ENCODE data around the gene GDAP2. TPM values are rescaled to one million over a fixed set of nuclear protein-coding genes. Genes with fewer than 3 reads are reported as not detected.

GDAP2 gene
- total RNA-seq, 1 donor from 2014 or later, result 22.7 TPM

DNA sequence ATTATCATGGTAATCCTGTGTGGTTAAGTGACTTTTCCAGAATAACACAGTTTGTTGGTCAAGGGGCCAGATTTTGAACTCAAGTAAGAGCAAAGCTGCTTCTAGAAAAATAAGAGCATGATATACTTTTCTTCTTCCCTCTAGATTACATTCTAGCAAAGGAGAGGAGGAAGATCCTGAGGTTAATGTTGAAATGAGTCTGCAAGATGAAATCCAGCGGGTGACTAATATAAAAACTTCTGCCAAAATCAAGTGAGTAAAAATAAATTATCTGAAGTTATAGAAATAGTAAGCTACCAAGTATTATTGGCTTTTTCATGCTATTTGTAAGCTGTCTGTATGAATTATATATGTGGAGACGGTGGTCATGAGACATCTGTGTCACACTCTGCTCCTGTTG, 12.9 kb upstream of the GDAP2 start:
- Mint-ChIP-seq H3K9me3 (ENCODE audit: low read depth) (no peaks in the 10 kb centered on the region), H3K4me1 (ENCODE audit: low read depth) (no peaks in the 10 kb centered on the region), H3K27ac (ENCODE audit: unreplicated experiment) (no peak overlapping the region), H3K27me3 (ENCODE audit: low read depth) (no peaks in the 10 kb centered on the region), H3K36me3 (ENCODE audit: low read depth) (peaks cover 49% of the 10 kb centered on the region), H3K4me3 (ENCODE audit: unreplicated experiment) (no peak overlapping the region)
- TF ChIP-seq CTCF (IDR thresholded peaks at IDR 0.05), result no peak
- DNase-seq (ENCODE audit: low spot score), result no peak

DNA sequence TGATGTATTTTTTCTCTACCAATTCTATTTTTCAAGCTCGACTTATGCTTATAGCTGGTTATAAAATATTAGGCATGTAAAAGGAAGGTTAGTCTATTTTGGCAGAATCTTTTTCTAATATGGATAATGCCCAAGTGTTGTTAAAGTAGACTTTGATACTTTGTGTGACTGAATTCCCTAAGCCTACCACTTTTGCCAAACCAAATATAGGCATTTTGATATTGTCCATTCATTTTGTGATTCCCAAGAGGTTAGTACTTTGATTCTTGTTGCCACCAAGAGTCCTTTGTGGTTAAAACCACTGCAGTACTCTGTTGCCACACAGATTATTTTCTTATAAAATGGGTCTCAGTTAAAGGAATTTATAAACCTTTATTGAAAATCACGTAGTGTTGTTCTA, 4.3 kb upstream of the GDAP2 start:
- Mint-ChIP-seq H3K4me3 (ENCODE audit: unreplicated experiment) (no peak overlapping the region), H3K9me3 (ENCODE audit: low read depth) (no peaks in the 10 kb centered on the region), H3K4me1 (ENCODE audit: low read depth) (peaks cover 26% of the 10 kb centered on the region), H3K27ac (ENCODE audit: unreplicated experiment) (no peak overlapping the region), H3K27me3 (ENCODE audit: low read depth) (no peaks in the 10 kb centered on the region), H3K36me3 (ENCODE audit: low read depth) (peaks cover 10% of the 10 kb centered on the region)
- DNase-seq (ENCODE audit: low spot score), result no peak
- TF ChIP-seq CTCF (IDR thresholded peaks at IDR 0.05), result no peak

DNA sequence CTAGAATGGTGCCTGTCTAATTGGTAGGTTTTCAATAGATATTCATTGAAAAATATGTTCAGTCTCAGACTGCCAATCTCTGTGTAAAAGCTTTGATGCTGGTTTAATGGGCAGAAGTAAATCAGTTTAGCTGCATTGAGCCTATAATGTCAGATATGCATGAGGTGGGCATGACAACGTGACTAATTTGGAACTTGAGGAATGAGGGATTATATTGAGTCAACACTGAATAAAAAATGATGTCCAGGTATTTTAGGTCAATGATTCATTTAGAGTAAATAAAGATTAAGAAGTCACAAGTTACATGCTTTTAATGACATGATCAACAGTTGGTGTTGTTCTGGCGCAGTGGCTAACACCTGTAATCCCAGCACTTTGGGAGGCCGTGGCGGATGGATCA, 3.2 kb upstream of the GDAP2 start:
- no peak for DNase-seq (ENCODE audit: low spot score)
- no peak overlapping the region for H3K27ac Mint-ChIP-seq (ENCODE audit: unreplicated experiment)
- peaks cover 35% of the 10 kb centered on the region for H3K4me1 Mint-ChIP-seq (ENCODE audit: low read depth)
- H3K4me3 Mint-ChIP-seq (ENCODE audit: unreplicated experiment), result no peak overlapping the region
- H3K36me3 Mint-ChIP-seq (ENCODE audit: low read depth), result peaks cover 2% of the 10 kb centered on the region
- no peak for TF ChIP-seq CTCF (IDR thresholded peaks at IDR 0.05)
- H3K27me3 Mint-ChIP-seq (ENCODE audit: low read depth), result no peaks in the 10 kb centered on the region
- H3K9me3 Mint-ChIP-seq (ENCODE audit: low read depth), result no peaks in the 10 kb centered on the region

GRCh38 chr1:117930484-117930883, 1.1 kb upstream of the GDAP2 start:
- H3K9me3 Mint-ChIP-seq (ENCODE audit: low read depth), result no peaks in the 10 kb centered on the region
- DNase-seq (ENCODE audit: low spot score), result no peak
- no peaks in the 10 kb centered on the region for H3K27me3 Mint-ChIP-seq (ENCODE audit: low read depth)
- peaks cover 40% of the 10 kb centered on the region for H3K4me1 Mint-ChIP-seq (ENCODE audit: low read depth)
- peaks cover 1% of the 10 kb centered on the region for H3K36me3 Mint-ChIP-seq (ENCODE audit: low read depth)
- peak overlapping the region; percentile 98 for H3K4me3 Mint-ChIP-seq (ENCODE audit: unreplicated experiment)
- peak overlapping the region; percentile 97 for H3K27ac Mint-ChIP-seq (ENCODE audit: unreplicated experiment)
- no peak for TF ChIP-seq CTCF (IDR thresholded peaks at IDR 0.05)

DNA sequence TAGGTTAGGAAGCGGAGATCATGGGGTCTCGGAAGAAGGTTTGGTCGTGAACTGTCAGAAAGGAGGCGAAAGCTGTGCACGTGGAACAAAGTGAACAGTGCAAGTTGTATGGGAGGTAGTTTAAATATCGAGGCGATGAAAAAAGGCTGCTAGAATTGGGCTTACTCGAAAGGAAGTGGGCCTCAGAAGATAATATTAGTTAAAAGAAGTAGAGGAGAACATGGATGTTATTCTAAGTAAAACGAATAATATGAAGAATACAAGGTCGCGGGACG, 689 bp upstream of the GDAP2 start:
- Mint-ChIP-seq H3K27ac (ENCODE audit: unreplicated experiment) (peak overlapping the region; percentile 97), H3K4me3 (ENCODE audit: unreplicated experiment) (peak overlapping the region; percentile 98), H3K9me3 (ENCODE audit: low read depth) (no peaks in the 10 kb centered on the region), H3K27me3 (ENCODE audit: low read depth) (no peaks in the 10 kb centered on the region), H3K36me3 (ENCODE audit: low read depth) (peaks cover 1% of the 10 kb centered on the region), H3K4me1 (ENCODE audit: low read depth) (peaks cover 40% of the 10 kb centered on the region)
- no peak for DNase-seq (ENCODE audit: low spot score)
- TF ChIP-seq CTCF (IDR thresholded peaks at IDR 0.05), result no peak

All from chondrocyte (in vitro differentiated cells).